Epidermal melanocyte (primary cell): ENCODE data around the gene TTL.
"Not testable (repeated sequence)": the region's sequence is repeated elsewhere in the genome, so short reads cannot be mapped to it uniquely, and the experiment has no call there.

Experiments
- DNase-seq: peaks from one replicate; pipeline ENCODE4 v3.0.0; 2011; ENCODE audit warnings: low spot score; ENCODE audit not compliant: insufficient read length

Gene TTL

GRCh38 chr2:112474844-112475486 is 7.0 kb upstream of the TTL start:
- DNase-seq = no peak

GRCh38 chr2:112476434-112476833 is 5.5 kb upstream of the TTL start:
- DNase-seq = no peak

DNA sequence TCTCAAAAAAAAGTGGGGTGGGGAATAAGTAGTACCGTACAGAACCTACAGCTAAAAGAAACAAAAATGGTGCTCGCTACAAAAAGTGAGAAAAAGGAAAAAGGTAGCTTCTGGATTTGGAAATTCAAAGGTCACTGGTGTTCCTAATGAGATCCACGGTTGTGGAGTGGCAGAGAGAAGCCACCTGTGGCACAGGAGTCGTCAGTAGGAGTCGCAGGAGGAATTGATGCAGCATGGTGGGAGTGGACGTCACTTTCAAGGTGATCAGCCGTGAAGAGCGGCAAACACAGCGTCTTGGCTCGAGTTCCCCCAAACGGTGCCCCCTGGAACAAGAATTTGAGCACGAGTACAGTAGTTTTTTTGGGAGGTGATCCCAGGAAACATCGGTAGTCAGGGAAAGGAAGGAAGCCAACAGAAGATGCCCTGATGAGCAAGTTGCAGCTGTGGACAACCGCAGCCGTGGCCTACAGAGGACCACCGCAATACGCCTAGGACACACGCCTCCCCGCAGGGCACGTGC is 1.4 kb upstream of the TTL start:
- no peak for DNase-seq

- DNase-seq = peak; percentile 86
Observed at GRCh38 chr2:112481050-112481527, 867 bp upstream of the TTL start.

GRCh38 chr2:112482309-112483041 is 519 bp downstream of the TTL start:
- peak; percentile 69 for DNase-seq

GRCh38 chr2:112483042-112483473 is 1.1 kb downstream of the TTL start:
- peak; percentile 70 for DNase-seq

DNA sequence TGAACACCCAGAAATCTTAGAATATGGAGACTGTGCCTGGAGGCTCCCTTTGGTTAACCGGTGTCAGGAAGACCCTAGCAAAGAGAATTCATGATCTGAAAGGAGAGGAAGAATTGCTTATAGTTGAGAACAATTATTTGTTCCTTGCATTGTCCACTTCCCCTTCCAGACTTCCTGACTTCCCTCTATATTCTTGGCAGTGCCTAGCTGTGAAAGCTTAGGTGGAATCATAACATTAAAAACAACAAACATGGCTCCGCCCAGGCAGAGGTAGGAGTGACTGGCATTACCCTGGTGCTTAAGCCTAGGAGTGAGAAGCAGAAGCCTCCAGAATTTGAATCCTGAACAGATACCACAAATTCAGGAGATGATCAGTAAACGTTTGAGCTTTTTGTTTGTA is 1.9 kb downstream of the TTL start:
- DNase-seq = no peak

- DNase-seq = no peak
Observed at GRCh38 chr2:112485849-112486248, 3.9 kb downstream of the TTL start.

- DNase-seq = no peak
Observed at GRCh38 chr2:112486895-112487294, 4.9 kb downstream of the TTL start.

- no peak for DNase-seq
Observed at GRCh38 chr2:112487444-112487961, 5.5 kb downstream of the TTL start.

DNA sequence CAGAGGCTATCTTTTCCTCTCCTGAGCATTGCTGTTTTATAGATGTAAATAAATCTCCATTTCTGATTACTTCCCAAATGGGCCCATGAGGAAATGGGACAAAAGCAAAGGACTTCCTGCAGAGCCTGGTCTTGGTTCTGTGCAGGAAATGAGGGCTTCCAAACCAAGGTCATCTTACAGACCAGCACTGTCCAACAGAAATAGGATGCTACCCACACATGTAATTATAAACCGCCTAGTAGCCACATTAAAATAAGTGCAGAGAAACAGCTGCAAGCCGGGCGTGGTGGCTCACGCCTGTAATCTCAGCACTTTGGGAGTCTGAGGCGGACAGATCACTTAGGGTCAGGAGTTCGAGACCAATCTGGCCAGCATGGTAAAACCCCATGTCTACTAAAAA is 6.2 kb downstream of the TTL start:
- DNase-seq = no peak

- DNase-seq = no peak
Observed at GRCh38 chr2:112491946-112492345, 10.0 kb downstream of the TTL start.

GRCh38 chr2:112493048-112493447 is 11.1 kb downstream of the TTL start:
- no peak for DNase-seq

GRCh38 chr2:112493858-112494648 is 12.1 kb downstream of the TTL start:
- no peak for DNase-seq

GRCh38 chr2:112494828-112495227 is 12.9 kb downstream of the TTL start:
- no peak for DNase-seq

GRCh38 chr2:112495878-112496277 is 13.9 kb downstream of the TTL start:
- not testable (repeated sequence) for DNase-seq

DNA sequence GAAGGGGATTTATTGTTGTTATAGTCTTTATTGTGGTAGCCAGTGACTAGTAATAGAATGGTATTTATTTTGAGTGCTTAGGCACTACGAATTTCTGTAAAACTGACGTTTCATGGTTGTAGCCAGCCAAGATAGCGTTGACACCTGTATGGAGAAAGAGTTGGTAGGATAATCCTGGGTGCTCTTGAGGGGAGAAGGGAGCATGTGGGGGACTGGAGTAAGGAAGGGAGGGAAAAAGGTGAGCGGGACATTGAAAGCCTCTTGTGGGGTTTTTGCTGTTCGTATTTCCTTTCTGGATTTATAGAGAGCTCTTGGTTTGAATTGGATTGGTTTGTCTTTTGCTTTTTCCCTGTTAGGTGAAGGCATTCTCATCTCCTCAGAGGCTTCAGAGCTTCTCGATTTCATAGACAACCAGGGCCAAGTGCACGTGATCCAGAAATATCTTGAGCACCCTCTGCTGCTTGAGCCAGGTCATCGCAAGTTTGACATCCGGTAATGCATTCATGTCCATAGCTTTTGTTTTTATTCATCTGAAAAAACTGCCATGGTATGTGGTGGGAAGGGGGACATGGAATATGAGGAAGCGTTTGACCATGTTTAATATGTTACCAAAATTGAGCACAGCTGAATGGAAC is 19.0 kb downstream of the TTL start:
- not testable (repeated sequence) for DNase-seq

DNA sequence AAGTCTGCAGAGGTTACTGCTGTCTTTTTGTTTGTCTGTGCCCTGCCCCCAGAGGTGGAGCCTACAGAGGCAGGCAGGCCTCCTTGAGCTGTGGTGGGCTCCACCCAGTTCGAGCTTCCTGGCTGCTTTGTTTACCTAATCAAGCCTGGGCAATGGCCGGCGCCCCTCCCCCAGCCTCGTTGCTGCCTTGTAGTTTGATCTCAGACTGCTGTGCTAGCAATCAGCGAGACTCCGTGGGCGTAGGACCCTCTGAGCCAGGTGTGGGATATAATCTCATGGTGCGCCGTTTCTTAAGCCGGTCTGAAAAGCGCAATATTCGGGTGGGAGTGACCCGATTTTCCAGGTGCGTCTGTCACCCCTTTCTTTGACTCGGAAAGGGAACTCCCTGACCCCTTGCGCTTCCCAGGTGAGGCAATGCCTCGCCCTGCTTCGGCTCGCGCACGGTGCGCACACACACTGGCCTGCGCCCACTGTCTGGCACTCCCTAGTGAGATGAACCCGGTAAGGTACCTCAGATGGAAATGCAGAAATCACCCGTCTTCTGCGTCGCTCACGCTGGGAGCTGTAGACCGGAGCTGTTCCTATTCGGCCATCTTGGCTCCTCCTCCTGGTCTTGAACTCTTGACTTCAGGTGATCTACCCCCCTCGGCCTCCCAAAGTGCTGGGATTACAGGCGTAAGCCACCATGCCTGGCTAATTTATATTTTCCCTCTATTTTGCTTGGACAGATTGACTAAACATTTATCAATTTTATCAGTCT is 27.5 kb downstream of the TTL start:
- not testable (repeated sequence) for DNase-seq

DNA sequence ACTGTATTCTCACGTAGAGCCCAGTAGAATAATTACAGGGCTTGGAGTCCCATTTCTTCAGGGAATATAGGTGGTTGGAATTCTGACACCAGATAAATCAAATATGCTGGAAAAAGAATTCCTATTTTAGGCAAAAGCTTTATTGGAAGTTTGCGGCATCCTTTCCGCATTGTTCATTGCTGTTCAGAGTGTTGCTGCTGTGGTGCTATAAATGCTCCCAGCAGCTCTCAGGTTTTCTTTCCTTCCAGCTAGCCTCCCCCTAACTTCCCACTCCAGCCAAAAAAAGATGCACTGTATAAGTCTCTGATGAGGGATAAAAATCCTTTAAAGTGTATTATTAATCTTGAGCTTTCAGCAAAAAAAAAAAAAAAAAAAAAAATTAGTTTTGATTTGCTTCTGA is 34.8 kb downstream of the TTL start:
- no peak for DNase-seq

DNA sequence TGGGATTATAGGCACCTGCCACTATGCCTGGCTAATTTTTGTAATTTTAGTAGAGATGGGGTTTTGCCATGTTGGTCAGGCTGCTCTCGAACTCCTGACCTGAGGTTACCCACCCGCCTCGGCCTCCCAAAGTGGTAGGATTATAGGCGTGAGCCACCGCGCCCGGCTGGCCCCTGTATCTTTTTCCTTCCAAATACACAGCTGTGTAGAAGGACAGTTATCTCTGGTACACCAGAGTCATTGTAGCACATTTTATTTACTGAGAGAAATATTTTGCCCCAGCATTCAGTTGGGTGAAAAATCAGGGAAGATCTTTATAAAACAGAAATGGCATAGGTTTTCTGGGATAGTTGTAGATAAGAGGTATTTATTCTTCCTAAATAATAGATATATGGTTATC is 36.9 kb downstream of the TTL start:
- no peak for DNase-seq
